Adrenal gland (tissue), 5 donors: ENCODE results near the gene UBR1.

ENCODE experiments used
- CTCF ChIP-seq, 6 experiments: fragments of 450-650 bp in 4 of 6; fragments of 200-600 bp in 2 of 6; sonication (generic) in 1 of 6; IDR thresholded peaks; 1 replicate in 5 of 6; 2 replicates in 1 of 6; pipeline versions ENCODE4 v1.5.1 to v1.8.0; 2016 to 2021; ENCODE audit warnings: antibody characterized with exemption in 6 of 6, mild to moderate bottlenecking in 2 of 6, moderate library complexity in 1 of 6
- POLR2A ChIP-seq, 2 donors: fragments of 450-650 bp; IDR thresholded peaks; one replicate each; pipeline ENCODE4 v1.6.1; 2017; ENCODE audit warnings: antibody characterized with exemption in 2 of 2, mild to moderate bottlenecking in 2 of 2, moderate library complexity in 1 of 2
- donor health status: DM: no; HTN: no; CAD: no.

GRCh38 chr15:43105077-43105736 is 631 bp downstream of the UBR1 start:
- TF ChIP-seq CTCF (IDR thresholded peaks at IDR 0.05) = peak in 1 of 6 experiments; percentile 2
- TF ChIP-seq POLR2A (IDR thresholded peaks at IDR 0.05) = no peak
